ENCODE data around the gene CNTD1.
"Not testable (repeated sequence)": the region's sequence is repeated elsewhere in the genome, so short reads cannot be mapped to it uniquely, and the experiment has no call there.

Gene CNTD1

GRCh38 chr17:42852351-42852750 lies 53.7 kb downstream of the CNTD1 start:
- DNase-seq, result no peak
- H3K23ac ChIP-seq (ENCODE audit: low read length), result no peak overlapping the region
- no peak overlapping the region for H3K18ac ChIP-seq (ENCODE audit: low read length)
- H3K4ac ChIP-seq (ENCODE audit: low read depth, low read length), result no peak overlapping the region
- no peak overlapping the region for H2AK5ac ChIP-seq (ENCODE audit: low read length)
- H2BK5ac ChIP-seq (ENCODE audit: low read length), result no peak overlapping the region
- no peak overlapping the region for H3K56ac ChIP-seq (ENCODE audit: low read length)
- no peaks in the 10 kb centered on the region for H3K27me3 ChIP-seq (ENCODE audit: insufficient read depth, low read length, poor library complexity)
- no peaks in the 10 kb centered on the region for H3K79me1 ChIP-seq (ENCODE audit: low read length)
- no peak overlapping the region for H3K27ac ChIP-seq (ENCODE audit: low read depth, low read length)
- H4K5ac ChIP-seq (ENCODE audit: low read length), result no peak overlapping the region
- no peak overlapping the region for H3K4me2 ChIP-seq (ENCODE audit: low read length)
- H3K4me1 ChIP-seq (ENCODE audit: control insufficient read depth, low read depth, low read length), result no peaks in the 10 kb centered on the region
- no peak overlapping the region for H2BK120ac ChIP-seq (ENCODE audit: low read depth, low read length)
- no peaks in the 10 kb centered on the region for H3K79me2 ChIP-seq (ENCODE audit: control insufficient read depth, insufficient read depth, low read length)
- H3K36me3 ChIP-seq (ENCODE audit: control insufficient read depth, insufficient read depth, low read length), result no peaks in the 10 kb centered on the region
- no peak overlapping the region for H3K9ac ChIP-seq (ENCODE audit: low read length)
- no peak overlapping the region for H2BK15ac ChIP-seq (replicated peaks; ENCODE audit: low read depth)
- no peak overlapping the region for H4K8ac ChIP-seq (ENCODE audit: low read depth, low read length)
- no peak overlapping the region for H3K4me3 ChIP-seq (ENCODE audit: low read length)
- no CpG with 5 or more reads among the region's 15 CpGs for WGBS (ENCODE audit: extremely low coverage, insufficient coverage, low lambda C conversion rate)

DNA sequence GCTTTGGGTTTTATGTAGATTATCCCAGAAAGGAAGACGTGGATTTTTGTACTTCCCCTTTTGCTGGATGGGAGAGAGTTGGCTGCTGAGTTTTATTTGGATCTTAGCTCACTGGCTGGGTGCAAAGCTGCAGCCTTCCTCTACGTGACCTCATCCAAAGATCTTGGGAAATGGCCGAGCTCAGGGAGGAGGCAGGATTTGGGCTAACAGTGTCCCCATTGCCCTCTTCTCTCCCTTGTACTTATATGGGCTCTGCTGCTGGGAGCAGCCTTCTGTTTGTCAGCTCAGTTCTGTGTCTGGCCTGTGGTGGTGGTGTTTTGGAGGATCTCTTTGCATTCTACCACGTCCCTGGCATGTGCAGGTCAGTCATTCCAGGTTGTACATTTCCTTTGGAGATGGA lies 54.3 kb downstream of the CNTD1 start:
- H3K27ac ChIP-seq (ENCODE audit: low read depth, low read length), result no peak overlapping the region
- no peak overlapping the region for H3K18ac ChIP-seq (ENCODE audit: low read length)
- H3K27me3 ChIP-seq (ENCODE audit: insufficient read depth, low read length, poor library complexity), result no peaks in the 10 kb centered on the region
- H3K4me1 ChIP-seq (ENCODE audit: control insufficient read depth, low read depth, low read length), result no peaks in the 10 kb centered on the region
- no peak overlapping the region for H2AK5ac ChIP-seq (ENCODE audit: low read length)
- no peaks in the 10 kb centered on the region for H3K79me1 ChIP-seq (ENCODE audit: low read length)
- no CpG with 5 or more reads among the region's 4 CpGs for WGBS (ENCODE audit: extremely low coverage, insufficient coverage, low lambda C conversion rate)
- DNase-seq, result no peak
- no peak overlapping the region for H3K4ac ChIP-seq (ENCODE audit: low read depth, low read length)
- no peak overlapping the region for H2BK120ac ChIP-seq (ENCODE audit: low read depth, low read length)
- no peak overlapping the region for H2BK15ac ChIP-seq (replicated peaks; ENCODE audit: low read depth)
- no peak overlapping the region for H3K4me3 ChIP-seq (ENCODE audit: low read length)
- no peak overlapping the region for H3K23ac ChIP-seq (ENCODE audit: low read length)
- no peaks in the 10 kb centered on the region for H3K79me2 ChIP-seq (ENCODE audit: control insufficient read depth, insufficient read depth, low read length)
- H4K8ac ChIP-seq (ENCODE audit: low read depth, low read length), result no peak overlapping the region
- no peak overlapping the region for H3K56ac ChIP-seq (ENCODE audit: low read length)
- H2BK5ac ChIP-seq (ENCODE audit: low read length), result no peak overlapping the region
- H3K9ac ChIP-seq (ENCODE audit: low read length), result no peak overlapping the region
- no peak overlapping the region for H4K5ac ChIP-seq (ENCODE audit: low read length)
- H3K4me2 ChIP-seq (ENCODE audit: low read length), result no peak overlapping the region
- no peaks in the 10 kb centered on the region for H3K36me3 ChIP-seq (ENCODE audit: control insufficient read depth, insufficient read depth, low read length)

GRCh38 chr17:42853597-42853967 lies 54.9 kb downstream of the CNTD1 start:
- no peak overlapping the region for H2AK5ac ChIP-seq (ENCODE audit: low read length)
- H3K79me2 ChIP-seq (ENCODE audit: control insufficient read depth, insufficient read depth, low read length), result no peaks in the 10 kb centered on the region
- no peak overlapping the region for H4K5ac ChIP-seq (ENCODE audit: low read length)
- no peak overlapping the region for H3K9ac ChIP-seq (ENCODE audit: low read length)
- no peak for DNase-seq
- H3K79me1 ChIP-seq (ENCODE audit: low read length), result no peaks in the 10 kb centered on the region
- no peaks in the 10 kb centered on the region for H3K4me1 ChIP-seq (ENCODE audit: control insufficient read depth, low read depth, low read length)
- H3K27ac ChIP-seq (ENCODE audit: low read depth, low read length), result no peak overlapping the region
- H4K8ac ChIP-seq (ENCODE audit: low read depth, low read length), result no peak overlapping the region
- H2BK5ac ChIP-seq (ENCODE audit: low read length), result no peak overlapping the region
- WGBS (ENCODE audit: extremely low coverage, insufficient coverage, low lambda C conversion rate), result no CpG with 5 or more reads among the region's 5 CpGs
- H3K4me3 ChIP-seq (ENCODE audit: low read length), result no peak overlapping the region
- no peak overlapping the region for H3K23ac ChIP-seq (ENCODE audit: low read length)
- H3K4me2 ChIP-seq (ENCODE audit: low read length), result no peak overlapping the region
- no peak overlapping the region for H3K4ac ChIP-seq (ENCODE audit: low read depth, low read length)
- no peak overlapping the region for H3K18ac ChIP-seq (ENCODE audit: low read length)
- no peak overlapping the region for H2BK15ac ChIP-seq (replicated peaks; ENCODE audit: low read depth)
- H3K56ac ChIP-seq (ENCODE audit: low read length), result no peak overlapping the region
- no peak overlapping the region for H2BK120ac ChIP-seq (ENCODE audit: low read depth, low read length)
- H3K27me3 ChIP-seq (ENCODE audit: insufficient read depth, low read length, poor library complexity), result no peaks in the 10 kb centered on the region
- H3K36me3 ChIP-seq (ENCODE audit: control insufficient read depth, insufficient read depth, low read length), result no peaks in the 10 kb centered on the region

GRCh38 chr17:42853968-42854790 lies 55.5 kb downstream of the CNTD1 start:
- Histone ChIP-seq H2BK5ac (ENCODE audit: low read length) (no peak overlapping the region), H2AK5ac (ENCODE audit: low read length) (no peak overlapping the region), H3K4me1 (ENCODE audit: control insufficient read depth, low read depth, low read length) (no peaks in the 10 kb centered on the region), H2BK15ac (replicated peaks; ENCODE audit: low read depth) (no peak overlapping the region), H3K4me3 (ENCODE audit: low read length) (no peak overlapping the region), H3K79me1 (ENCODE audit: low read length) (no peaks in the 10 kb centered on the region), H3K56ac (ENCODE audit: low read length) (no peak overlapping the region), H3K18ac (ENCODE audit: low read length) (no peak overlapping the region), H3K9ac (ENCODE audit: low read length) (no peak overlapping the region), H4K8ac (ENCODE audit: low read depth, low read length) (no peak overlapping the region), H3K27me3 (ENCODE audit: insufficient read depth, low read length, poor library complexity) (no peaks in the 10 kb centered on the region), H4K5ac (ENCODE audit: low read length) (no peak overlapping the region), H3K36me3 (ENCODE audit: control insufficient read depth, insufficient read depth, low read length) (no peaks in the 10 kb centered on the region), H3K4me2 (ENCODE audit: low read length) (no peak overlapping the region), H2BK120ac (ENCODE audit: low read depth, low read length) (no peak overlapping the region), H3K23ac (ENCODE audit: low read length) (no peak overlapping the region), H3K4ac (ENCODE audit: low read depth, low read length) (no peak overlapping the region), H3K27ac (ENCODE audit: low read depth, low read length) (no peak overlapping the region), H3K79me2 (ENCODE audit: control insufficient read depth, insufficient read depth, low read length) (no peaks in the 10 kb centered on the region)
- WGBS (ENCODE audit: extremely low coverage, insufficient coverage, low lambda C conversion rate), result no CpG with 5 or more reads among the region's 15 CpGs
- no peak for DNase-seq

DNA sequence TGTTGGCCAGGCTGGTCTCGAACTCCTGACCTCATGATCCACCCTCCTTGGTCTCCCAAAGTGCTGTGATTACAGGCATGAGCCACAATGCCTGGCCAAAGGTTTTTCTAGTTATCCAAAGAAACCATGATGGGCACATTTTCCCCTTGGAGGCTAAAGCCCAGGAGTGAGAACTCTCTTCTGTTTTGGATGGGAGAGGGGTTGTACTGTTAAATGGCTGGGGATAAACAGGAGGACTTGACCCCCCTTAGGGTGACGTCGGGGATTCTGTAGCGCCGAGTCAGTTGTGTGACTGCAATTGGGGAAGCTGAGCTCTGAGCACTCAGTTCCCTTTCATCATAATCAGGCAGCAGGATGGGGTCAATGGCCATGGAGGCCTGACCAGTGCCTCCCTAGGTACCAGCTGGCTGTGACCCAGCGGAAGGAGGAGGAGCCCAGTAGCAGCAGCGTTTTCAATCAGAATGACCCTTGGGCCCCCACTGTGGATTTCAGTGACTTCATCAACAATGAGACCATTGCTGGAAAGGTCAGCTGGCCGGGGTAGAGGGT lies 56.5 kb downstream of the CNTD1 start:
- H3K56ac ChIP-seq (ENCODE audit: low read length), result no peak overlapping the region
- no peak for DNase-seq
- no peaks in the 10 kb centered on the region for H3K27me3 ChIP-seq (ENCODE audit: insufficient read depth, low read length, poor library complexity)
- no peak overlapping the region for H2BK15ac ChIP-seq (replicated peaks; ENCODE audit: low read depth)
- H3K4me1 ChIP-seq (ENCODE audit: control insufficient read depth, low read depth, low read length), result no peaks in the 10 kb centered on the region
- H3K27ac ChIP-seq (ENCODE audit: low read depth, low read length), result no peak overlapping the region
- no peak overlapping the region for H2BK5ac ChIP-seq (ENCODE audit: low read length)
- no peaks in the 10 kb centered on the region for H3K36me3 ChIP-seq (ENCODE audit: control insufficient read depth, insufficient read depth, low read length)
- H3K4me2 ChIP-seq (ENCODE audit: low read length), result no peak overlapping the region
- no peak overlapping the region for H4K8ac ChIP-seq (ENCODE audit: low read depth, low read length)
- no peak overlapping the region for H3K18ac ChIP-seq (ENCODE audit: low read length)
- H3K79me2 ChIP-seq (ENCODE audit: control insufficient read depth, insufficient read depth, low read length), result no peaks in the 10 kb centered on the region
- H2BK120ac ChIP-seq (ENCODE audit: low read depth, low read length), result no peak overlapping the region
- no peak overlapping the region for H2AK5ac ChIP-seq (ENCODE audit: low read length)
- no peak overlapping the region for H4K5ac ChIP-seq (ENCODE audit: low read length)
- H3K4me3 ChIP-seq (ENCODE audit: low read length), result no peak overlapping the region
- no peak overlapping the region for H3K4ac ChIP-seq (ENCODE audit: low read depth, low read length)
- H3K23ac ChIP-seq (ENCODE audit: low read length), result no peak overlapping the region
- no peak overlapping the region for H3K9ac ChIP-seq (ENCODE audit: low read length)
- WGBS (ENCODE audit: extremely low coverage, insufficient coverage, low lambda C conversion rate), result no CpG with 5 or more reads among the region's 8 CpGs
- no peaks in the 10 kb centered on the region for H3K79me1 ChIP-seq (ENCODE audit: low read length)

DNA sequence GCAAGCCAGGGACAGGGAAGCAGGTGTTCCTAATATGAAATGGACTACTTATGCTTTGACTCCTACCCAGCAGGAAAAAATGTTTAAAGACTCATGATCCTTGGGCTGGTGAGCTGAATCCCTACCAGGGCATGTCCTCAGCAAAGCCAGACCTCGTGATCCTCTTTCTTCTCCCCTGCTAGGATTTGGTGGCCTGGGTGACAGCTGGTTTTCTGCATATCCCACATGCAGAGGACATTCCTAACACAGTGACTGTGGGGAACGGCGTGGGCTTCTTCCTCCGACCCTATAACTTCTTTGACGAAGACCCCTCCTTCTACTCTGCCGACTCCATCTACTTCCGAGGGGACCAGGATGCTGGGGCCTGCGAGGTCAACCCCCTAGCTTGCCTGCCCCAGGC lies 57.4 kb downstream of the CNTD1 start:
- H3K4ac ChIP-seq (ENCODE audit: low read depth, low read length); H3K18ac ChIP-seq (ENCODE audit: low read length); H4K8ac ChIP-seq (ENCODE audit: low read depth, low read length); H2BK15ac ChIP-seq (replicated peaks; ENCODE audit: low read depth); H3K36me3 ChIP-seq (ENCODE audit: control insufficient read depth, insufficient read depth, low read length); H3K79me1 ChIP-seq (ENCODE audit: low read length); H3K4me2 ChIP-seq (ENCODE audit: low read length); H3K27me3 ChIP-seq (ENCODE audit: insufficient read depth, low read length, poor library complexity); H3K27ac ChIP-seq (ENCODE audit: low read depth, low read length); H3K79me2 ChIP-seq (ENCODE audit: control insufficient read depth, insufficient read depth, low read length); H3K4me1 ChIP-seq (ENCODE audit: control insufficient read depth, low read depth, low read length); H4K5ac ChIP-seq (ENCODE audit: low read length); H3K9ac ChIP-seq (ENCODE audit: low read length); DNase-seq; H3K56ac ChIP-seq (ENCODE audit: low read length); H2AK5ac ChIP-seq (ENCODE audit: low read length); H2BK120ac ChIP-seq (ENCODE audit: low read depth, low read length); H3K23ac ChIP-seq (ENCODE audit: low read length); H2BK5ac ChIP-seq (ENCODE audit: low read length); H3K4me3 ChIP-seq (ENCODE audit: low read length): not testable (repeated sequence)
- WGBS (ENCODE audit: extremely low coverage, insufficient coverage, low lambda C conversion rate), result no CpG with 5 or more reads among the region's 8 CpGs

All from mesendoderm (in vitro differentiated cells).